Measurements from ENCODE around the gene GRK2. TPM values are rescaled to one million over a fixed set of nuclear protein-coding genes. Genes with fewer than 3 reads are reported as not detected.

Gene GRK2
- total RNA-seq, 3 donors from 2014 or later, result 86.8 to 114 (median 106) TPM

DNA sequence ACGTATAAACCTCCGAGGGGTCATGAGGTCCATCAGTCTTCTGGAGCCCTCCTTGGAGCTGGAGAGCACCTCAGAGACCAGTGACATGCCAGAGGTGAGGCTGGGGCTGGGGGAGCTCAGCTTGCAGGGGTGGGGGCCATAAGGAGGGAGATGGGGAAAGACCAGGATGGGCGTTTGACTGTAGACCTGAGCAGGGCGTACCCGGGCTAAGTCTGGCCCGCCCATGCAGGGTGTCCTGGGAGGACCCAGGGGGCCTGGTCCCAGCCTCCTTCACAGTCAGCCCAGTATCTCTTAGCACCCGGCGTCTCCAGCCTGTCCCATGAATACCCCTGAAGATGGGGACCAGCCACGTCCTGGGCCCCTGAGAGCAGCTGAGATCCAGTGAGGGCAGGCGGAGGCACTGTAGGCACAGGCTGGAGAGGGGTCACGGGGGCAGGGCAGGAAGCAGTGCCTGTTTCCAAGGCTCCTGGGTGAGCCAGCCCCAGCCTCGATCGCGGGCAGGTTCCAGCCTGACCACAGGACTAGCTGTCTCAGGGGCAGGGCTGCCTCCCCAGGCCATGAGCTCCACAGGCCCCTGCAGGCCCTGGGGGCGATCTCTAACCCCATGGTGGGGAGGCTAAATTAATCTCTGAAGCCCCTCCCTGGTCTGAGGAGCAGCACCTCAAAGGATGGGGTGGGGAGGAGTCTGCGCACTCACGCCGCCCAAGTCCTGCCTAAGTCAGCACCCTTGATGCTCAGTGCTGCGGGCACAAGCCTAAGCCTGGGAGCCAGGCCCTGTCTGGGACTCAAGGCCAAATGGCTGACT lies 44.2 kb downstream of the GRK2 start:
- intact Hi-C loops (cut with DNase I, micrococcal nuclease), result no loop called here
- no peak for ATAC-seq
- H3K9me3 ChIP-seq, result no peaks in the 10 kb centered on the region
- TF ChIP-seq, protein P1, sequence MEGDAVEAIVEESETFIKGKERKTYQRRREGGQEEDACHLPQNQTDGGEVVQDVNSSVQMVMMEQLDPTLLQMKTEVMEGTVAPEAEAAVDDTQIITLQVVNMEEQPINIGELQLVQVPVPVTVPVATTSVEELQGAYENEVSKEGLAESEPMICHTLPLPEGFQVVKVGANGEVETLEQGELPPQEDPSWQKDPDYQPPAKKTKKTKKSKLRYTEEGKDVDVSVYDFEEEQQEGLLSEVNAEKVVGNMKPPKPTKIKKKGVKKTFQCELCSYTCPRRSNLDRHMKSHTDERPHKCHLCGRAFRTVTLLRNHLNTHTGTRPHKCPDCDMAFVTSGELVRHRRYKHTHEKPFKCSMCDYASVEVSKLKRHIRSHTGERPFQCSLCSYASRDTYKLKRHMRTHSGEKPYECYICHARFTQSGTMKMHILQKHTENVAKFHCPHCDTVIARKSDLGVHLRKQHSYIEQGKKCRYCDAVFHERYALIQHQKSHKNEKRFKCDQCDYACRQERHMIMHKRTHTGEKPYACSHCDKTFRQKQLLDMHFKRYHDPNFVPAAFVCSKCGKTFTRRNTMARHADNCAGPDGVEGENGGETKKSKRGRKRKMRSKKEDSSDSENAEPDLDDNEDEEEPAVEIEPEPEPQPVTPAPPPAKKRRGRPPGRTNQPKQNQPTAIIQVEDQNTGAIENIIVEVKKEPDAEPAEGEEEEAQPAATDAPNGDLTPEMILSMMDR (IDR thresholded peaks at IDR 0.05), result no peak
- H3K36me3 ChIP-seq (ENCODE audit: low read depth), result no peaks in the 10 kb centered on the region
- no peak for DNase-seq
- no peak overlapping the region for H3K4me3 ChIP-seq
- H3K4me1 ChIP-seq (ENCODE audit: low read depth), result peaks cover 11% of the 10 kb centered on the region

DNA sequence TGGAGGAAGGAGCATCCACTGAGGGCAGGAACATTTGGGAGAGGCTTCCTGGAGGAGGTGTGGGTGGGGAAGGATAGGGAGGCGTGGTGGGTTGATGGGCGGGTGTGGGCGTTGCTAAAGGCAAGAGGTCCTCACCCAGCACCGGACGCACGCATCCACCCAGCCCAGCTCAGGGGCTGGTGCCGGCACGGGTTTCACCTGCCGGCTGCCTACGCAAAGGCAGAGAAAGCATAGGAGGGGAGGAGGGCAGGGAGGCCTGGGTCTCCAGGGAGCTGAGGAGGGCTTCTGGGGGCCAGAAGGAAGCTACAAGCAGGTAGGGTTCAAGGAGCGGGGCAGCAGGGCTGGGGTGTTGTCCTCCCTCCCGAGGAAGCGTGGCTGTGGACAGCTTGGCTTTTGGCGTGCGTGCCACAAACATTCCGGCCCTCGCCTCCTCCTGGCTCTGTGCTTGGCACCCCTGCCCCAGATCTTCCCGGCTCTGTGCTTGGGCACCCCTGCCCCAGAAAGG lies 44.8 kb downstream of the GRK2 start:
- Histone ChIP-seq H3K4me3 (no peak overlapping the region), H3K36me3 (ENCODE audit: low read depth) (no peaks in the 10 kb centered on the region), H3K4me1 (ENCODE audit: low read depth) (peaks cover 11% of the 10 kb centered on the region), H3K9me3 (no peaks in the 10 kb centered on the region)
- no peak for DNase-seq
- ATAC-seq, result no peak
- TF ChIP-seq, protein P1 (IDR thresholded peaks at IDR 0.05), result no peak
- intact Hi-C loops (cut with DNase I, micrococcal nuclease), result no loop called here

DNA sequence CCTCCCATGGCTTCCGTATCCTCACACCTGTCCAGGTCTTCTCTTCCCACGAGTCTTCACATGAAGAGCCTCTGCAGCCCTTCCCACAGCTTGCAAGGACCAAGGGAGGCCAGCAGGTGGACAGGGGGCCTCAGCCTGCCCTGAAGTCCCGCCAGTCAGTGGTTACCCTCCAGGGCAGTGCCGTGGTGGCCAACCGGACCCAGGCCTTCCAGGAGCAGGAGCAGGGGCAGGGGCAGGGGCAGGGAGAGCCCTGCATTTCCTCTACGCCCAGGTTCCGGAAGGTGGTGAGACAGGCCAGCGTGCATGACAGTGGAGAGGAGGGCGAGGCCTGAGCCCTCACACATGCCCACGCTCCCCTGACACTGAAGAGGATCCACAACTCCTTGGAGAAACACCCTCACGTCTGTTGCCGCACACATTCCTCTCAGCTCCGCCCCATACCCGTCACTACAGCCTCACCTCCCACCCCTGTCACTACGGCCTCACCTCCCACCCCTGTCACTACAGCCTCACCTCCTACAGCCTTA lies 45.3 kb downstream of the GRK2 start:
- intact Hi-C loops (cut with DNase I, micrococcal nuclease), result no loop called here
- Histone ChIP-seq H3K9me3 (no peaks in the 10 kb centered on the region), H3K4me3 (no peak overlapping the region), H3K4me1 (ENCODE audit: low read depth) (peaks cover 11% of the 10 kb centered on the region), H3K36me3 (ENCODE audit: low read depth) (no peaks in the 10 kb centered on the region)
- no peak for DNase-seq
- peak; percentile 11 for ATAC-seq
- TF ChIP-seq, protein P1 (IDR thresholded peaks at IDR 0.05), result no peak

DNA sequence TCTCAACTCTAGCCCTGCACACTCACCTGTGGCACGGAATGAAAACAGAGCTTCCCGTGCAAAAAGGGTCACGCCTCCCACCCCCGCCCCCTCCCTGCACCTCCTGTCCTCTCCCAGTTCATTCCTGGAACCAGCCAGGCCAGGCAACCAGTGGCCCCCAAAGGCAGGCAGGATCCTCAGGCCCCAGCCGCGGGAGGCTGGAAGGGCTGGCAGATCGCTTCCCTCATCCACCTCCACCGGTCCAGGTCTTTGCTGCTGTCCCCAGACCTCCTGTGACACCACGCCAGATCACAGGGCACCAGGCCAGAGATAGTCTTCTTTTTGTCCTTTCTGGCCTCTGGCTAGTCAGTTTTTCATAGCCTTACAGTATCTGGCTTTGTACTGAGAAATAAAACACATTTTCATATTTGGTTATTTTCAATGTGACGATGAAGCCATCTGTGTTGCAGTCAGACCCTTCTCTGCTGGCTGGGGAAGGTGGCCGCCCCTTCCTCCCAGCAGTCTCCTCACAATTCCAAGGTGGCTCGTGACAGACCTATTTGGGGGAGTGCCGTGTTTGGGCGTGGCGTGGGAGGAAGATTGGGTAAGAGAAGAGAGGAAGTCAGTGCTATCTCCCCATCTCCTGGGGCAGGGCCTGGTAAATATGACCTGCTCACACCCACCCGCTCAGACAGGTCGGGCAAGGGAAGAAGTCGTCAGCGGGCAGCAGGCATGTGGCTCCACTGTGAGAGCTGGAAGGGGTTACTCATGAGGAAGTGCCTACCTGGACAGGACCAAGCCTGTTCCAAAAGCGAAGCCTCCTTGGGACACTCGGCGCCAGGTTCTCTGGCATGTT lies 46.1 kb downstream of the GRK2 start:
- H3K36me3 ChIP-seq (ENCODE audit: low read depth), result no peaks in the 10 kb centered on the region
- peak; percentile 74 for ATAC-seq
- TF ChIP-seq, protein P1 (IDR thresholded peaks at IDR 0.05), result no peak
- peak; percentile 85 to 89 (median 87) for DNase-seq
- intact Hi-C loops (cut with DNase I, micrococcal nuclease), result no loop called here
- no peak overlapping the region for H3K4me3 ChIP-seq
- peaks cover 11% of the 10 kb centered on the region for H3K4me1 ChIP-seq (ENCODE audit: low read depth)
- no peaks in the 10 kb centered on the region for H3K9me3 ChIP-seq

DNA sequence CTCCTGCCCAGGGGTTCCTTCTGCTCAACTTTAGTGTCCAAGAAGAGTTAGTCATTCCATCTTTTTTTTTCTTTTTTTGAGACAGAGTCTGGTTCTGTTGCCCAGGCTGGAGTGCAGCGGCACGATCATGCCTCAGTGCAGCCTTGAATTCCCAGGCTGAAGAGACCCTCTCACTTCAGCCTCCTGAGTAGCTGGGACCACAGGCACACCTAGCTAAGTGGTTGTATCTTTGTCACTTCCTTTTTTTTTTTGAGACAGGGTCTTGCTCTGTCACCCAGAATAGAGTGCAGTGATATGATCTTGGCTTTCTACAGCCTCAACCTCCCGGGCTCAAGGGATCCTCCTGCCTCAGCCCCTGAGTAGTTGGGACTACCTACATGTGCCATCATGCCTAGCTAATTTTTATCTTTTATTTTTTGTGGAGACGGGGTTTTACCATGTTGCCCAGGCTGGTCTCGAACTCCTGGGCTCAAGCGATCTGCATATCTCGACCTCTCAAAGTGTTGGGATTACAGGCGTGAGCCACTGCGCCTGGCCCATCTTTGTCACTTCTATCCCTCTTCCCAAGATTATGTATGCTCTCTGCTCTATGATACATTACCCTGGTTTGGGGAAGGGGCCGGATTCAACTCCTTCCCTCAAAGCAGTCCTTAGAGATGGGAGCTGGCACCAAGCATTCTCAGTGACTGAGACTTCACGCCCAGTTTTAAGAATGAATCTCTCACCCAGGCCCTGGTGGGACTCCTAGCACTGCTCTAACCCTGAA lies 47.0 kb downstream of the GRK2 start:
- ATAC-seq, result no peak
- TF ChIP-seq, protein P1 (IDR thresholded peaks at IDR 0.05), result no peak
- Histone ChIP-seq H3K9me3 (no peaks in the 10 kb centered on the region), H3K36me3 (ENCODE audit: low read depth) (no peaks in the 10 kb centered on the region), H3K4me3 (no peak overlapping the region), H3K4me1 (ENCODE audit: low read depth) (peaks cover 11% of the 10 kb centered on the region)
- intact Hi-C loops (cut with DNase I, micrococcal nuclease), result no loop called here
- DNase-seq, result no peak

Measured in mucosa of descending colon (tissue), 3 donors.